ENCODE data around the gene EHMT1. TPM values are rescaled to one million over a fixed set of nuclear protein-coding genes. Genes with fewer than 3 reads are reported as not detected.

The EHMT1 gene
- polyA plus RNA-seq, 2 of the 4 experiments (the other 2 are of a cell fraction) = 41.3 to 48.0 TPM

DNA sequence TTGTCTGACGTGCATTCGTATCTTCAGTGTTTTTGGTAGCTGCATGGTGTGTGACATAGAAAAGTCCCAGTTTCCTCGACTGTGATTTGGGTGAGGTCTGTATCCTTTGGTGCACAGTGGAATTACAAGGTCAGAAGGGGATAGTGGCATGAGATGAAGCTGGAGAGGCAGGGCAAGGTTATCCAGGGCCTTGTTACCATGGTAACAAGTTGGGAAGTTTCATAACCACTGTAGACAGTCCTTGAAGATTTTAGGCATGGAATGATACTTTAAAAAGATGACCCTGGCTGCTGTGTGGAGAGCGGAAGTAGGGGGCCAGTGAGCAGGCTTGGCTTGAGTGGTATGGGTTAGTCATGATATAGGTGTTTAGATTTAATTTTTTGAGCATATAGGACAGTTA lies 11.9 kb downstream of the EHMT1 start:
- ATAC-seq (0 out of 6 replicates have a peak, but pooled peaks of 1 of the 2 experiments have one; percentile 50), FAIRE-seq (no peak)
- 80% methylated on average over 4 of the region's 4 CpGs for WGBS (ENCODE audit: missing lambda C conversion rate)

DNA sequence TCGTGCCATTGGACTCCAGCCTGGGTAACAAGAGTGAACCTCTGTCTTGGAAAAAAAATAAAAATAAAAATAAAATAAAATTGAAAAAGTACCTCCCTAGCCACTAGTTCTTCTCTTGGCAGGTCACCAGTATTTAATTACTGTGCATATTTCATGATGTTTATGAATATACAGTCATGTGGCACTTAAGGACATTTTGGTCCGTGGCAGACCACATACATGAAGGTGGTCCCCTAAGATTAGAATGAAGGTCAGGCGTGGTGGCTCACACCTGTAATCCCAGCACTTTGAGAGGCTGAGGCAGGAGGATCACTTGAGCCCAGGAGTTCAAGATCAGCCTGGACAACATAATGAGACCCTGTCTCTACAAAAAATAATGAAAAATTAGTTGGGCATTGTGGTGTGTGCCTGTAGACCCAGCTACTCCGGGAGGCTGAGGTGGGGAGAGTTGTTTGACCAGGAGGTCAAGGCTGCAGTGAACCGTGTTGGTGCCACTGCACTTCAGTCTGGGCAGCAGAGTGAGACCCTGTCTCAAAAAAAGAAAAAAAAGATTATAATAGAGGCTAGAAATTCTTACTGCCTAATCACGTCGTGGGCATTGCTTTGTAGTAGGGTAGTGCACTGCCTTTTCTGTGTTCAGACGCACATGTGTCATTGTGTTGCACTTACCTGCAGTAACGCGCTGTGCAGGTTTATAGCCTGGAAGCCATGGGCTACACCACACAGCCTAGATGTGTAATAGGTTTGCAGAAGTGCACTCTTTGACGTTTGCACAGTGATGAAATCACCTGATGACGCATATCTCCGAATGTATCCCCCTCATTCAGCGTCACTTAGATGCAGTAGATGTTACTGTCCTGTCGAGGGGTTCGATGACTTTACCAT lies 12.8 kb downstream of the EHMT1 start:
- Histone ChIP-seq H3K4me2 (no peak overlapping the region), H3K27ac (no peak overlapping the region), H3K4me1 (peaks cover 14% of the 10 kb centered on the region; the same call in 2 of the 3 replicates), H3K9me3 (no peaks in the 10 kb centered on the region), H3K4me3 (no peak overlapping the region)
- no peak for TF ChIP-seq RARB (CRISPR knock-in tag; IDR thresholded peaks at IDR 0.05)
- no peak for TF ChIP-seq GATA3 (IDR thresholded peaks at IDR 0.05; ENCODE audit: borderline replicate concordance)
- no peak for TF ChIP-seq MAZ (IDR thresholded peaks at IDR 0.05; ENCODE audit: borderline replicate concordance, low read depth, low read length)
- no peak for TF ChIP-seq ZNF302 (CRISPR knock-in tag; IDR thresholded peaks at IDR 0.05)
- TF ChIP-seq, protein P1, sequence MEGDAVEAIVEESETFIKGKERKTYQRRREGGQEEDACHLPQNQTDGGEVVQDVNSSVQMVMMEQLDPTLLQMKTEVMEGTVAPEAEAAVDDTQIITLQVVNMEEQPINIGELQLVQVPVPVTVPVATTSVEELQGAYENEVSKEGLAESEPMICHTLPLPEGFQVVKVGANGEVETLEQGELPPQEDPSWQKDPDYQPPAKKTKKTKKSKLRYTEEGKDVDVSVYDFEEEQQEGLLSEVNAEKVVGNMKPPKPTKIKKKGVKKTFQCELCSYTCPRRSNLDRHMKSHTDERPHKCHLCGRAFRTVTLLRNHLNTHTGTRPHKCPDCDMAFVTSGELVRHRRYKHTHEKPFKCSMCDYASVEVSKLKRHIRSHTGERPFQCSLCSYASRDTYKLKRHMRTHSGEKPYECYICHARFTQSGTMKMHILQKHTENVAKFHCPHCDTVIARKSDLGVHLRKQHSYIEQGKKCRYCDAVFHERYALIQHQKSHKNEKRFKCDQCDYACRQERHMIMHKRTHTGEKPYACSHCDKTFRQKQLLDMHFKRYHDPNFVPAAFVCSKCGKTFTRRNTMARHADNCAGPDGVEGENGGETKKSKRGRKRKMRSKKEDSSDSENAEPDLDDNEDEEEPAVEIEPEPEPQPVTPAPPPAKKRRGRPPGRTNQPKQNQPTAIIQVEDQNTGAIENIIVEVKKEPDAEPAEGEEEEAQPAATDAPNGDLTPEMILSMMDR (IDR thresholded peaks at IDR 0.05) = no peak
- TF ChIP-seq, protein P2, sequence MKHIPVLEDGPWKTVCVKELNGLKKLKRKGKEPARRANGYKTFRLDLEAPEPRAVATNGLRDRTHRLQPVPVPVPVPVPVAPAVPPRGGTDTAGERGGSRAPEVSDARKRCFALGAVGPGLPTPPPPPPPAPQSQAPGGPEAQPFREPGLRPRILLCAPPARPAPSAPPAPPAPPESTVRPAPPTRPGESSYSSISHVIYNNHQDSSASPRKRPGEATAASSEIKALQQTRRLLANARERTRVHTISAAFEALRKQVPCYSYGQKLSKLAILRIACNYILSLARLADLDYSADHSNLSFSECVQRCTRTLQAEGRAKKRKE (CRISPR knock-in tag; IDR thresholded peaks at IDR 0.05; ENCODE audit: low read depth) = no peak
- TF ChIP-seq BHLHE40 (IDR thresholded peaks at IDR 0.05; ENCODE audit: low read depth, low read length) = no peak
- TF ChIP-seq CHD2 (IDR thresholded peaks at IDR 0.05; ENCODE audit: low read length, partially characterized antibody) = no peak
- TF ChIP-seq KDM5A (IDR thresholded peaks at IDR 0.05) = no peak
- no peak for TF ChIP-seq NPAS2 (CRISPR knock-in tag; IDR thresholded peaks at IDR 0.05; ENCODE audit: borderline replicate concordance)
- no peak for TF ChIP-seq HDAC2 (IDR thresholded peaks at IDR 0.05)
- no peak for TF ChIP-seq CBX2 (IDR thresholded peaks at IDR 0.05; ENCODE audit: borderline replicate concordance, low read depth)
- no peak for TF ChIP-seq FOSL2 (IDR thresholded peaks at IDR 0.05)
- TF ChIP-seq FOSL2 (CRISPR knock-in tag; IDR thresholded peaks at IDR 0.05) = no peak
- ChIA-PET CTCF (interaction anchor here (1.1 kb wide), 1 partner anchor 9 kb away, joined by 3 read pairs; no protein-coding TSS in a partner anchor), POLR2A (no interaction called here)
- WGBS (ENCODE audit: missing lambda C conversion rate) = 82% methylated on average over 16 of the region's 16 CpGs
- DNase-seq (ENCODE audit: low read depth in 1 of 2, low spot score in 1 of 2) (no peak), ATAC-seq (peak in 1 of 2 experiments; percentile 33; a peak in 2 of 6 replicates), FAIRE-seq (no peak)

More for the DNA sequence above, 11.9 kb downstream of the EHMT1 start:
- ChIA-PET POLR2A (no interaction called here), CTCF (interaction anchor here (1.1 kb wide), 1 partner anchor 8 kb away, joined by 3 read pairs; no protein-coding TSS in a partner anchor)
- H3K9me3 ChIP-seq = no peaks in the 10 kb centered on the region
- H3K4me2 ChIP-seq = peak overlapping the region; percentile 18; the same call in 2 of the 3 replicates
- H3K4me1 ChIP-seq = peaks cover 14% of the 10 kb centered on the region; the same call in 2 of the 3 replicates
- TF ChIP-seq PHF8 (IDR thresholded peaks at IDR 0.05; ENCODE audit: borderline replicate concordance, low read depth) (no peak), SMC3 (IDR thresholded peaks at IDR 0.05) (no peak), POLR2AphosphoS2 (conservative IDR thresholded peaks at IDR 0.05; ENCODE audit: low read length) (no peak), CBX2 (IDR thresholded peaks at IDR 0.05; ENCODE audit: borderline replicate concordance, low read depth) (no peak), CBX8 (IDR thresholded peaks at IDR 0.05) (no peak), JUNB (IDR thresholded peaks at IDR 0.05) (no peak), ZC3H11A (IDR thresholded peaks at IDR 0.05) (no peak), CEBPB (IDR thresholded peaks at IDR 0.05) (no peak), RFX5 (IDR thresholded peaks at IDR 0.05) (no peak), TP53 (CRISPR knock-in tag; IDR thresholded peaks at IDR 0.05) (no peak), POLR2A (IDR thresholded peaks at IDR 0.05; ENCODE audit: low read length) (no peak), NR3C1 (IDR thresholded peaks at IDR 0.05) (no peak), HMGXB4 (CRISPR knock-in tag; IDR thresholded peaks at IDR 0.05; ENCODE audit: borderline replicate concordance) (no peak)
- TF ChIP-seq, protein P3, sequence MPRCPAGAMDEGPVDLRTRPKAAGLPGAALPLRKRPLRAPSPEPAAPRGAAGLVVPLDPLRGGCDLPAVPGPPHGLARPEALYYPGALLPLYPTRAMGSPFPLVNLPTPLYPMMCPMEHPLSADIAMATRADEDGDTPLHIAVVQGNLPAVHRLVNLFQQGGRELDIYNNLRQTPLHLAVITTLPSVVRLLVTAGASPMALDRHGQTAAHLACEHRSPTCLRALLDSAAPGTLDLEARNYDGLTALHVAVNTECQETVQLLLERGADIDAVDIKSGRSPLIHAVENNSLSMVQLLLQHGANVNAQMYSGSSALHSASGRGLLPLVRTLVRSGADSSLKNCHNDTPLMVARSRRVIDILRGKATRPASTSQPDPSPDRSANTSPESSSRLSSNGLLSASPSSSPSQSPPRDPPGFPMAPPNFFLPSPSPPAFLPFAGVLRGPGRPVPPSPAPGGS (IDR thresholded peaks at IDR 0.05) = no peak
- no peak overlapping the region for H3K27ac ChIP-seq
- DNase-seq (ENCODE audit: low read depth in 1 of 2, low spot score in 1 of 2) = no peak
- no peak overlapping the region for H3K4me3 ChIP-seq

Measured in A549 (cell line).